Smooth muscle cell (in vitro differentiated cells): ENCODE data around the gene RPS29. TPM values are rescaled to one million over a fixed set of nuclear protein-coding genes. Genes with fewer than 3 reads are reported as not detected.

Experiments used
- DNase-seq: peaks from one replicate; lab custom pipeline; 2025; ENCODE audit not compliant: unreplicated experiment; lab: John Stamatoyannopoulos, UW
- H2AFZ ChIP-seq: fragments of 200-600 bp; sonication (generic); 2 replicates; pipeline ENCODE4 v1.6.0; 2016; ENCODE audit warnings: antibody characterized with exemption, low read depth, mild to moderate bottlenecking
- H3F3A ChIP-seq: fragments of 200-600 bp; sonication (generic); 2 replicates; pipeline ENCODE4 v1.6.0; 2017; ENCODE audit warnings: antibody characterized with exemption, low read depth
- H3K27ac ChIP-seq: fragments of 200-600 bp; sonication (generic); 2 replicates; pipeline ENCODE4 v1.5.1; 2016; ENCODE audit warnings: low read depth, mild to moderate bottlenecking
- H3K27me3 ChIP-seq: fragments of 200-600 bp; sonication (generic); 2 replicates; pipeline ENCODE4 v1.6.1; 2016; ENCODE audit warnings: low read depth, mild to moderate bottlenecking
- H3K36me3 ChIP-seq: fragments of 200-600 bp; sonication (generic); 2 replicates; pipeline ENCODE4 v1.5.1; 2016; ENCODE audit warnings: low read depth
- H3K4me1 ChIP-seq: fragments of 200-600 bp; sonication (generic); 2 replicates; pipeline ENCODE4 v1.5.1; 2016; ENCODE audit warnings: low read depth
- H3K4me2 ChIP-seq: fragments of 200-600 bp; sonication (generic); 2 replicates; pipeline ENCODE4 v1.6.0; 2016; ENCODE audit warnings: mild to moderate bottlenecking
- H3K4me3 ChIP-seq: fragments of 200-600 bp; sonication (generic); 2 replicates; pipeline ENCODE4 v1.5.1; 2016; ENCODE audit warnings: mild to moderate bottlenecking
- H3K79me2 ChIP-seq: fragments of 200-600 bp; sonication (generic); 2 replicates; pipeline ENCODE4 v1.6.0; 2016; ENCODE audit warnings: low read depth, mild to moderate bottlenecking
- H3K9ac ChIP-seq: fragments of 200-600 bp; sonication (generic); 2 replicates; pipeline ENCODE4 v1.6.0; 2016; ENCODE audit warnings: low read depth
- H3K9me3 ChIP-seq: fragments of 200-600 bp; sonication (generic); replicated peaks from 2 replicates; pipeline ENCODE4 v1.5.1; 2016; ENCODE audit warnings: low read depth
- H4K20me1 ChIP-seq: fragments of 200-600 bp; sonication (generic); 2 replicates; pipeline ENCODE4 v1.6.0; 2016; ENCODE audit warnings: low read depth
- WGBS: methylation state at CpG from one replicate; pipeline ENCODE4 v1.1.7; 2016; ENCODE audit warnings: low lambda C conversion rate; 5-methylcytosine and 5-hydroxymethylcytosine counted together
- polyA plus RNA-seq: library from polyadenylated mRNA; unstranded; fragments of >200 nt; fragmentation: Nextera tagmentation; extraction: Ambion mirVana; gene quantifications from 2 replicates; pipeline ENCODE4 v1.2.1, GENCODE V29; 2016
- small RNA-seq: library from RNA; depleted of rRNA; stranded (forward); fragments of <200 nt; gene quantifications from one replicate; pipeline ENCODE3, GENCODE V24; 2014
- total RNA-seq: library from RNA; depleted of rRNA; stranded (reverse); fragments of >200 nt; gene quantifications from 2 replicates; pipeline ENCODE4 v1.2.3, GENCODE V29; 2014
- TF ChIP-seq, protein P1 (sequence below): fragments of 200-600 bp; sonication (generic); IDR thresholded peaks from 2 replicates; pipeline ENCODE4 v1.5.1; 2017; ENCODE audit warnings: borderline replicate concordance, mild to moderate bottlenecking, antibody characterized with exemption; ENCODE audit not compliant: insufficient read depth, poor library complexity, severe bottlenecking

RPS29 gene
- total and polyA plus RNA-seq, 2 experiments from 2014 or later = 1,151 to 7,688 TPM

- H4K20me1 ChIP-seq = no peaks in the 10 kb centered on the region
- 97% methylated on average over 2 of the region's 2 CpGs for WGBS
- H2AFZ ChIP-seq = no peak overlapping the region
- H3K79me2 ChIP-seq = no peaks in the 10 kb centered on the region
- no peaks in the 10 kb centered on the region for H3K27me3 ChIP-seq
- H3K9ac ChIP-seq = no peak overlapping the region
- H3F3A ChIP-seq = no peaks in the 10 kb centered on the region
- H3K9me3 ChIP-seq = no peaks in the 10 kb centered on the region
- H3K4me3 ChIP-seq = no peak overlapping the region
- TF ChIP-seq, protein P1, sequence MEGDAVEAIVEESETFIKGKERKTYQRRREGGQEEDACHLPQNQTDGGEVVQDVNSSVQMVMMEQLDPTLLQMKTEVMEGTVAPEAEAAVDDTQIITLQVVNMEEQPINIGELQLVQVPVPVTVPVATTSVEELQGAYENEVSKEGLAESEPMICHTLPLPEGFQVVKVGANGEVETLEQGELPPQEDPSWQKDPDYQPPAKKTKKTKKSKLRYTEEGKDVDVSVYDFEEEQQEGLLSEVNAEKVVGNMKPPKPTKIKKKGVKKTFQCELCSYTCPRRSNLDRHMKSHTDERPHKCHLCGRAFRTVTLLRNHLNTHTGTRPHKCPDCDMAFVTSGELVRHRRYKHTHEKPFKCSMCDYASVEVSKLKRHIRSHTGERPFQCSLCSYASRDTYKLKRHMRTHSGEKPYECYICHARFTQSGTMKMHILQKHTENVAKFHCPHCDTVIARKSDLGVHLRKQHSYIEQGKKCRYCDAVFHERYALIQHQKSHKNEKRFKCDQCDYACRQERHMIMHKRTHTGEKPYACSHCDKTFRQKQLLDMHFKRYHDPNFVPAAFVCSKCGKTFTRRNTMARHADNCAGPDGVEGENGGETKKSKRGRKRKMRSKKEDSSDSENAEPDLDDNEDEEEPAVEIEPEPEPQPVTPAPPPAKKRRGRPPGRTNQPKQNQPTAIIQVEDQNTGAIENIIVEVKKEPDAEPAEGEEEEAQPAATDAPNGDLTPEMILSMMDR = no peak
- no peak for DNase-seq
- no peak overlapping the region for H3K4me2 ChIP-seq
- no peak overlapping the region for H3K27ac ChIP-seq
- H3K4me1 ChIP-seq = no peaks in the 10 kb centered on the region
- H3K36me3 ChIP-seq = no peaks in the 10 kb centered on the region
These were observed 45.1 kb downstream of the RPS29 start for GRCh38 chr14:49541049-49541448.

GRCh38 chr14:49538852-49539251, 47.3 kb downstream of the RPS29 start:
- Histone ChIP-seq H3F3A (no peaks in the 10 kb centered on the region), H3K27ac (no peak overlapping the region), H3K9ac (no peak overlapping the region), H3K36me3 (no peaks in the 10 kb centered on the region), H3K4me3 (no peak overlapping the region), H2AFZ (no peak overlapping the region), H3K9me3 (no peaks in the 10 kb centered on the region), H3K79me2 (no peaks in the 10 kb centered on the region), H3K4me1 (no peaks in the 10 kb centered on the region), H4K20me1 (no peaks in the 10 kb centered on the region), H3K4me2 (no peak overlapping the region), H3K27me3 (no peaks in the 10 kb centered on the region)
- TF ChIP-seq, protein P1 = no peak
- no peak for DNase-seq
- WGBS = 90% methylated on average over 4 of the region's 4 CpGs

Small RNAs within 50 kb of the gene (small RNA-seq; reads per million reads assigned to genes)
- gene AL139099.3 (not detected), gene AL139099.4 (not detected), gene RF00019 (not detected), gene RNA5SP384 (not detected)

Other genes starting within 250 kb of the RPS29 start
- gene LRR1, start 12.6 kb upstream of the RPS29 start, total RNA-seq = 12.9 and 18.7 TPM in 2 replicates
- 14.7 and 15.7 TPM in 2 replicates for gene LRR1, start 12.6 kb upstream of the RPS29 start, polyA plus RNA-seq
- gene RPL36AL, start 34.2 kb upstream of the RPS29 start, total RNA-seq = 197 and 228 TPM in 2 replicates
- 279 and 292 TPM in 2 replicates for gene RPL36AL, start 34.2 kb upstream of the RPS29 start, polyA plus RNA-seq
- gene MGAT2, start 34.4 kb upstream of the RPS29 start, total RNA-seq = 48.9 and 50.9 TPM in 2 replicates
- gene MGAT2, start 34.4 kb upstream of the RPS29 start, polyA plus RNA-seq = 35.6 and 41.0 TPM in 2 replicates
- 12.0 and 14.0 TPM in 2 replicates for gene DNAAF2, start 48.9 kb upstream of the RPS29 start, total RNA-seq
- gene DNAAF2, start 48.9 kb upstream of the RPS29 start, polyA plus RNA-seq = 10.4 and 11.3 TPM in 2 replicates
- gene POLE2, start 101.8 kb upstream of the RPS29 start, total RNA-seq = 4.1 and 9.6 TPM in 2 replicates
- gene POLE2, start 101.8 kb upstream of the RPS29 start, polyA plus RNA-seq = 3.7 and 7.5 TPM in 2 replicates
- gene KLHDC1, start 106.7 kb upstream of the RPS29 start, total RNA-seq = 5.9 and 8.6 TPM in 2 replicates
- gene KLHDC1, start 106.7 kb upstream of the RPS29 start, polyA plus RNA-seq = 4.1 and 5.1 TPM in 2 replicates
- gene KLHDC2, start 181.8 kb upstream of the RPS29 start, total RNA-seq = 52.0 and 72.1 TPM in 2 replicates
- 78.3 and 88.9 TPM in 2 replicates for gene KLHDC2, start 181.8 kb upstream of the RPS29 start, polyA plus RNA-seq